BLaER1 (cell line): ENCODE results near the gene NAPEPLD.
"Not testable (repeated sequence)": the region's sequence is repeated elsewhere in the genome, so short reads cannot be mapped to it uniquely, and the experiment has no call there.

Experiments used
- H3K27ac ChIP-seq: shearing (Covaris generic); formaldehyde crosslinking; 2 replicates; pipeline ENCODE4 v1.8.1; 2022
- H3K27me3 ChIP-seq: shearing (Covaris generic); formaldehyde crosslinking; 2 replicates; pipeline ENCODE4 v1.8.1; 2022
- H3K36me3 ChIP-seq: shearing (Covaris generic); formaldehyde crosslinking; 2 replicates; pipeline ENCODE4 v1.8.1; 2022
- H3K4me1 ChIP-seq: shearing (Covaris generic); formaldehyde crosslinking; 2 replicates; pipeline ENCODE4 v1.8.1; 2022
- H3K4me2 ChIP-seq: shearing (Covaris generic); formaldehyde crosslinking; 2 replicates; pipeline ENCODE4 v1.8.1; 2022
- H3K4me3 ChIP-seq: shearing (Covaris generic); formaldehyde crosslinking; 2 replicates; pipeline ENCODE4 v1.8.1; 2022
- H3K9ac ChIP-seq: shearing (Covaris generic); formaldehyde crosslinking; 2 replicates; pipeline ENCODE4 v1.8.1; 2022
- H3K9me3 ChIP-seq: shearing (Covaris generic); formaldehyde crosslinking; 2 replicates; pipeline ENCODE4 v1.8.1; 2022
- H4K20me1 ChIP-seq: shearing (Covaris generic); formaldehyde crosslinking; 2 replicates; pipeline ENCODE4 v1.8.1; 2022
- Cebpa-rat ChIP-seq: shearing (Covaris generic); IDR thresholded peaks from 2 replicates; pipeline ENCODE4 v1.8.1; 2022

NAPEPLD gene

DNA sequence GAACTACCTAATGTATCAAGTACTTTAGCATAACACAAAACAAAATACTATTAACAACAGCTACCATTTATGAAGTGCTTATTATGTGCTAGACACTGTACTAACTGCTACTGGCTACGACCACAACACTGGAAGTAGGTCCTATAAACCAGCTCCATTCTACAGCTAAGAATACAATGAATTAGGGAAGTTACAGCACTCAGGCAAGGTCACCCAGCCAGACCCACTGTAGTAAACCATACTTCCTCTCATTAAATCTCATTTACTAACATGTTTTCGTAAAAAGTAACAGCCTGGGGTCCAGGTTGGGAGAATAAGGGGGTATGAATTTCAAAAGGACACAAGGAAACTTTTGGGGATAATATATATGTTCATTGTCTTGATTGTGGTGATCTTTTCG, 25.4 kb downstream of the NAPEPLD start:
- Histone ChIP-seq H3K36me3 (peaks cover 76% of the 10 kb centered on the region), H3K4me3 (no peak overlapping the region)
- TF ChIP-seq Cebpa-rat = no peak

DNA sequence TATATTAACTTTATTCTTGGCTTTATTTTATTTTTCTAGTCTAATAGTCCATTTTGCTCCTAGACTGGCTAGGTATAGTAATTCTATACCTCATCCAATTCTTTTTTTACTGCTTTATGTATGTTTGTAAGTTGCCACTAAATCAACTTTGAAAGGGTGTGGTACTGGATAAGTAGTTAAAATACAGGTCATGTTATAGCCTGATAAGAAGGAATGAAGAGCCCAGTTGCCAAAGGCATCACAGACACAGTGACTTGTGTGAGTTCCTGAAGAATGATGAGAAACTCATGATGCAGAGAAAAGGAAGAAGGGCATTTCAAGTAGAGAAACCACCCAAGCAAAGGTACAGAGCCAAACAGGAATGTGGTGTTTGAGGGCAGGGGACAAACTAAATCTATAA, 27.3 kb downstream of the NAPEPLD start:
- no peaks in the 10 kb centered on the region for H3K9me3 ChIP-seq
- peaks cover 65% of the 10 kb centered on the region for H3K36me3 ChIP-seq
- no peak overlapping the region for H3K4me3 ChIP-seq
- no peak overlapping the region for H3K27ac ChIP-seq
- H3K4me1 ChIP-seq = no peaks in the 10 kb centered on the region
- H4K20me1 ChIP-seq = no peaks in the 10 kb centered on the region
- H3K27me3 ChIP-seq = no peaks in the 10 kb centered on the region
- no peak overlapping the region for H3K9ac ChIP-seq
- TF ChIP-seq Cebpa-rat = no peak
- H3K4me2 ChIP-seq = no peak overlapping the region

More for the DNA sequence above, 25.4 kb downstream of the NAPEPLD start:
- Histone ChIP-seq H3K9ac (no peak overlapping the region), H4K20me1 (no peaks in the 10 kb centered on the region), H3K9me3 (no peaks in the 10 kb centered on the region), H3K4me1 (no peaks in the 10 kb centered on the region), H3K27ac (no peak overlapping the region), H3K4me2 (no peak overlapping the region), H3K27me3 (no peaks in the 10 kb centered on the region)

DNA sequence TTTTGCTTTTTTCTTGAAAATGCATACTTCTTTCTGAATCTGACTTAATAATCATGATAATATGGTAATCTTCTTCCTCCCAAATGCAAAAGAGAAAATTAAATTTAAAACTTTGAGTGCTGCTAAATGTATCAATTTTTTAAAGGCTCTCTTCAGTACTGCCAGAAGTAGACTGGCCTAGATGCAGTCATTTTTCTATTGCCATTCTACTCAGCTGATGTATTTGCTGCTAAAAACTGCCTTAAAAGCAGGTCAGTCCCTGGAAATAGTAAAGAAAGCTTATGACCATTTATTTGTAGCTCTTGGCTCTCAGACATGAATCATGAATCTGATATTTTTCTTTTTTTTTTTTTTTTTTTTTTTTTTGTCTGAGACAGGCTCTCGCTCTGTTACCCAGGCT, 28.5 kb downstream of the NAPEPLD start:
- H4K20me1 ChIP-seq = no peaks in the 10 kb centered on the region
- H3K9me3 ChIP-seq = no peaks in the 10 kb centered on the region
- H3K9ac ChIP-seq = no peak overlapping the region
- H3K4me2 ChIP-seq = no peak overlapping the region
- no peaks in the 10 kb centered on the region for H3K27me3 ChIP-seq
- H3K27ac ChIP-seq = no peak overlapping the region
- no peak for TF ChIP-seq Cebpa-rat
- H3K4me1 ChIP-seq = no peaks in the 10 kb centered on the region
- no peak overlapping the region for H3K4me3 ChIP-seq
- peaks cover 54% of the 10 kb centered on the region for H3K36me3 ChIP-seq

DNA sequence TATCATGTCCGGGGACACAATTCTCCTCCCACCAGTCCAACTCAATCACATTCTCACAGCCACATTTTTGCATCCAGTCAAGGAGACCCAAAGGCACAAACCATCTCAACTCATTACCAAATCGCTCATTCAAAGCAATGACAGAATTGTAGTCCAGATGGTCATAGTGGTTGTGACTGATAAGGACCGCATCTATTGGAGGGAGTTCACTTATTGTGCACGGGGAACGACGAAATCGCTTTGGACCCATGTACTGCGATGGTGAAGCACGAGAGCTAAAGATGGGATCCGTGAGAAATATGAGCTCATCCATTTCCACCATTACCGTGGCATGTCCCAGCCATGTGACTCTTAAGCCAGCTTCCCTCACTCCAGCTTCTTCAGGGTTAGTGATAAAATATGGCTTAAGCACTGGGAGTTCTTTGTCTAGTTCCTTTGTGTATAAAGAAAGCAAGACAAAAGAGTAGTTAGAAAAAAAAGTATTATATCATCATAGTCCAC, 29.1 kb downstream of the NAPEPLD start:
- no peak overlapping the region for H3K4me2 ChIP-seq
- H3K4me3 ChIP-seq = no peak overlapping the region
- no peak overlapping the region for H3K27ac ChIP-seq
- no peaks in the 10 kb centered on the region for H3K4me1 ChIP-seq
- no peaks in the 10 kb centered on the region for H3K9me3 ChIP-seq
- no peaks in the 10 kb centered on the region for H4K20me1 ChIP-seq
- TF ChIP-seq Cebpa-rat = no peak
- peaks cover 56% of the 10 kb centered on the region for H3K36me3 ChIP-seq
- H3K27me3 ChIP-seq = no peaks in the 10 kb centered on the region
- H3K9ac ChIP-seq = no peak overlapping the region

DNA sequence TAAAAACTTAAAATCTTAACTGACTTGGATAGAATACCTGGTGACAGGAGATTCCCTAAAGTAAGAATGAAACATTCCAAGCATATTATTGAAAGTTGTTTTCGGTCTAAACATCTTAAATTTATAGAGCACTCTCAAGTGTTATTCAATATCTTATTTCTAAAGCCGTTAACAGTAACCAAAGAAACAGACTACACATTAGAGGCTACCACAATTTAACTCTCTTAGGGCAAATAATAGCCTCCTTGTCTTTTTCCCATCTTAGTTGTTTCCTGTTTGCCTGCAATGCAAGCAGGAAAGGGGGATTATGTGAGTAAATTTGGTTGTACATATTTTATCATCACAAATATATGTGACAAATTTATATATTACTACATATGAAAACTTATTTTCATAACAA, 31.4 kb downstream of the NAPEPLD start:
- Histone ChIP-seq H3K4me3 (no peak overlapping the region), H3K9ac (no peak overlapping the region), H3K9me3 (no peaks in the 10 kb centered on the region), H3K4me2 (no peak overlapping the region), H3K27ac (no peak overlapping the region), H3K27me3 (no peaks in the 10 kb centered on the region), H3K36me3 (peaks cover 57% of the 10 kb centered on the region), H4K20me1 (no peaks in the 10 kb centered on the region), H3K4me1 (no peaks in the 10 kb centered on the region)
- no peak for TF ChIP-seq Cebpa-rat

DNA sequence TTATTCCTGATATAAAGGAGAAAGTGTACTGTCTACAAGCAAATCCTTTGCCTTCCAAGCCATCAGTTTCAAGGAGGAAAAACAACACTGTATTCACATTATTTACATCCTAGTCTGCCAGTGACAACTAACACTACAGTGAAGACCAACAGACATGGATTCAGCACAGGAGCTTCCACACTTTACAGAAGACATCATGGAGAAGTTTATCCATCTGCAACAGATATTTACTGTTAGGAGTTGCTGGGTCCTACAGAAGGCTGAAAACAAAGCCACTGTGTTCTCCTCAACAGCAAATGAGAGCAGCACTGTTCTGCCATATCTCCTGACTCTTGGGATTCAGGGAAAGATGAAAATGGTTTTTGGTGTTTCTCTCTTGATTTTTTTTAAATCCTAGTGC, 31.9 kb downstream of the NAPEPLD start:
- H3K27ac ChIP-seq = no peak overlapping the region
- H3K4me1 ChIP-seq = no peaks in the 10 kb centered on the region
- no peak overlapping the region for H3K9ac ChIP-seq
- H3K9me3 ChIP-seq = no peaks in the 10 kb centered on the region
- H3K4me2 ChIP-seq = no peak overlapping the region
- no peaks in the 10 kb centered on the region for H4K20me1 ChIP-seq
- no peak overlapping the region for H3K4me3 ChIP-seq
- H3K27me3 ChIP-seq = no peaks in the 10 kb centered on the region
- TF ChIP-seq Cebpa-rat = no peak
- H3K36me3 ChIP-seq = peaks cover 55% of the 10 kb centered on the region

DNA sequence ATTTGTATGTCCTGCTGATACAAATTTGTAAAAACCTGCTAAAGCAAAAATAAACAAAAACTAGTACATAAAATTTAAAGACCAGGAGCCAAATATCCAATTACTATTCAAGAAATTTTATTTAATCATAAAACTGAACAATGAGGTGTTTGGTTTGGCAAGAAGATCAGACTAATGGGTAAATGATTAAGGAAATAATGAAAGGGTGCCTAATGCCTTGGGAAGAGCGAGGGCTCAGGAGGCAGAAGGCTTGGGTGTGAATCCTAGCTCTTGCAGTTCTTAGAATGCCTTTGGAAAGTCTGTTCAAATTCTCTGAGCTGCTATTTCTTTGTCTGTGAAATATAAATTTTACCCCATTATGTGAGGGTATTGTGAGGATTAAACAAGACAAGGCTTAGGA, 32.4 kb downstream of the NAPEPLD start:
- Histone ChIP-seq H3K9me3 (0 out of 2 replicates have a peak, but pooled peaks cover 2% of the 10 kb centered on the region), H3K36me3 (peaks cover 52% of the 10 kb centered on the region), H3K27me3 (no peaks in the 10 kb centered on the region), H3K4me3 (no peak overlapping the region), H3K4me2 (no peak overlapping the region), H3K4me1 (no peaks in the 10 kb centered on the region), H3K27ac (no peak overlapping the region), H3K9ac (no peak overlapping the region), H4K20me1 (no peaks in the 10 kb centered on the region)
- no peak for TF ChIP-seq Cebpa-rat

DNA sequence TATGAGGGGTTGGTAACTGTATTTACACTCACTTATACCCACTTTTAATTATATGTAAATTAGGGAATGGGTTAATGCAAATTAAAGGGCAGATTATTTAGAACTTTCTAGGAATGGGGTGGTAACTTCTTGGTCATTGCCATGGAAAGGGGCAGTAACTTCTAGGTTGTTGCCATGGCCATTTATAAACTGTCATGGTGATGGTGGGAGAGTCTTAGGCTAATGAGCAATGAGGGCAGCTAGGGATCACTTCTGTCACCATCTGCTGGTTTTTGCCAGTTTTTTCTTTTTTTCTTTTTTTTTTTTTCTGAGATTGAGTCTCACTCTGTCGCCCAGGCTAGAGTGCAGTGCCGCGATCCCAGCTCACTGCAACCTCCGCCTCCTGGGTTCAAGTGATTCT, 33.1 kb downstream of the NAPEPLD start:
- H3K27me3 ChIP-seq = no peaks in the 10 kb centered on the region
- H4K20me1 ChIP-seq = no peaks in the 10 kb centered on the region
- no peaks in the 10 kb centered on the region for H3K4me1 ChIP-seq
- H3K9ac ChIP-seq = no peak overlapping the region
- H3K27ac ChIP-seq = no peak overlapping the region
- H3K36me3 ChIP-seq = peaks cover 45% of the 10 kb centered on the region
- H3K9me3 ChIP-seq = 0 out of 2 replicates have a peak, but pooled peaks cover 4% of the 10 kb centered on the region
- TF ChIP-seq Cebpa-rat = no peak
- no peak overlapping the region for H3K4me2 ChIP-seq
- no peak overlapping the region for H3K4me3 ChIP-seq

DNA sequence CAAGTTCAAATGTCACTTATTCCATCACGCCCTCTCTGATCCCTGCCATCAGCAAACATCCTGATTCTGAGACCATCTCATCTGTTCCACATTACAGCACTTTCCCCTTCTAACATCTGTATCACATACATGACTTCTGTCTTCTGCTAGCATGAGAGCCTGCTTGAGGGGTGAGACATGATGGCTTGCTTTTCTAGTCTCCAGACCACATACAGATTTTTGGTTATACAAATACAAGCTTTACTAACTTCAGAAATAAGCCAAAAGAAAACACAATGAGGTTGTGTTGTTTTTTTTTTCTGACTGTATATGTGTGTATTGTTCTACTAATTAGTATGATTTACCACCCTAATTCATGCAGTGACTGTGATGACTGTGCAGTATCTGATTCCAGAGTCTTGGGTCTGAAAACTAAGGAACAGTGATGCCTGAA, 34.3 kb downstream of the NAPEPLD start:
- Histone ChIP-seq H4K20me1 (no peaks in the 10 kb centered on the region), H3K4me2 (no peak overlapping the region), H3K36me3 (peaks cover 34% of the 10 kb centered on the region), H3K9me3 (0 out of 2 replicates have a peak, but pooled peaks cover 4% of the 10 kb centered on the region), H3K27ac (no peak overlapping the region), H3K4me3 (no peak overlapping the region), H3K9ac (no peak overlapping the region), H3K27me3 (no peaks in the 10 kb centered on the region), H3K4me1 (no peaks in the 10 kb centered on the region)
- no peak for TF ChIP-seq Cebpa-rat

DNA sequence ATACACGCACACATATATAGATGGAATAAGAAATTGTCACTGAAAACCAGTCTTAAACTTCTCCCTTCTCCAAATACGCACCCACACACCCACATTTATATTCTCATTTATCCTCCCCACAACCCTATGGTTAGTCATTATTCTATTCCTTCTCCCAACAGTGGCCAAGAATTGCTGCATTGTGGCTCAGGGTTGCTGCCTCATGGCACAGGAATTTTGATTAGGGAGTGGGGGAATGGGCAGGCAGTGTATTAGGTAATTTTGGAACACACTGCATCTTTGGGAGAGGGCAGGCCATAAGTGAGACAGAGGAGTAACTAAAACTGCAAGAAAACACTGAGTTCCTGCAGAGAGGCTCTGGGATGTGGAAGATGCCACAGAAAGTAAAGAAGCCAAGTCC, 35.7 kb downstream of the NAPEPLD start:
- TF ChIP-seq Cebpa-rat = no peak
- Histone ChIP-seq H3K4me3 (no peak overlapping the region), H3K36me3 (peaks cover 28% of the 10 kb centered on the region), H3K4me1 (no peaks in the 10 kb centered on the region), H3K27me3 (no peaks in the 10 kb centered on the region), H3K9ac (no peak overlapping the region), H3K27ac (no peak overlapping the region), H3K9me3 (0 out of 2 replicates have a peak, but pooled peaks cover 4% of the 10 kb centered on the region), H3K4me2 (no peak overlapping the region), H4K20me1 (no peaks in the 10 kb centered on the region)

DNA sequence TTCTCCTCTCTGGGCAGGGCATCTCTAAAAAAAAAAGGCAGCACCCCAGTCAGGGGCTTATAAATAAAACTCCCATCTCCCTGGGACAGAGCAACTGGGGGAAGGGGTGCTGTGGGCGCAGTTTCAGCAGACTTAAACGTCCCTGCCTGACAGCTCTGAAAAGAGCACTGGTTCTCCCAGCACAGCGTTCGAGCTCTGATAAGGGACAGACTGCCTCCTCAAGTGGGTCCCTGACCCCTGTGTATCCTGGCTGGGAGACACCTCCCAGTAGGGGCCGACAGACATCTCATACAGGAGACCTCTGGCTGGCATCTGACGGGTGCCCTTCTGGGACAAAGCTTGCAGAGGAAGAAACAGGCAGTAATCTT, 42.2 kb downstream of the NAPEPLD start:
- H3K27ac ChIP-seq, H3K9ac ChIP-seq, H3K4me3 ChIP-seq, H3K9me3 ChIP-seq, H3K27me3 ChIP-seq, H3K4me1 ChIP-seq, H4K20me1 ChIP-seq, H3K4me2 ChIP-seq: not testable (repeated sequence)
- H3K36me3 ChIP-seq = peaks cover 42% of the 10 kb centered on the region
